Testis (tissue), 2 donors: ENCODE measurements around the gene NAGLU.

Experiments used
- POLR2A ChIP-seq: fragments of 450-650 bp; IDR thresholded peaks from one replicate; pipeline ENCODE4 v1.6.1; 2017; ENCODE audit warnings: antibody characterized with exemption, mild to moderate bottlenecking, moderate library complexity
- TF ChIP-seq, protein P1 (sequence below), 3 experiments: fragments of 450-650 bp in 2 of 3; fragments of 200-600 bp in 1 of 3; sonication (generic) in 1 of 3; IDR thresholded peaks; one replicate each; pipeline ENCODE4 v1.5.1; 2016 to 2019; ENCODE audit warnings: antibody characterized with exemption in 3 of 3, mild to moderate bottlenecking in 2 of 3, moderate library complexity in 1 of 3

DNA sequence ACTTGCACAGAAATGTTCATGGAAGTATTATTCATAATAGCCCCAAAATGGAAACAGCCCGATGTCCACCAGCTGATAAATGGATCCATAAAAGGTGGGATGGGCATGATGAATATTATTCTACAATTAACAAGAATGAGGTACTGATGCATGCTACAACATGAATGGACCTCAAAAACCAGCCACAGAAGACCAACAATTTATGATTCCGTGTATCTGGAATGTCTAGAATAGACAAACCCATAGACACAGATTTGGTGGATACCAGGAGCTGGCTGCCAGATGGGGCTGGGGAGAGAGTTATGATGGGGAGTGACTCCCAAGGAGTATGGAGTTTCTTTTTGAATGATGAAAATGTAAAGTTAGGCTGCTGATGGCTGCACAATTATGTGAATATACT is 10.8 kb upstream of the NAGLU start:
- TF ChIP-seq, protein P1, sequence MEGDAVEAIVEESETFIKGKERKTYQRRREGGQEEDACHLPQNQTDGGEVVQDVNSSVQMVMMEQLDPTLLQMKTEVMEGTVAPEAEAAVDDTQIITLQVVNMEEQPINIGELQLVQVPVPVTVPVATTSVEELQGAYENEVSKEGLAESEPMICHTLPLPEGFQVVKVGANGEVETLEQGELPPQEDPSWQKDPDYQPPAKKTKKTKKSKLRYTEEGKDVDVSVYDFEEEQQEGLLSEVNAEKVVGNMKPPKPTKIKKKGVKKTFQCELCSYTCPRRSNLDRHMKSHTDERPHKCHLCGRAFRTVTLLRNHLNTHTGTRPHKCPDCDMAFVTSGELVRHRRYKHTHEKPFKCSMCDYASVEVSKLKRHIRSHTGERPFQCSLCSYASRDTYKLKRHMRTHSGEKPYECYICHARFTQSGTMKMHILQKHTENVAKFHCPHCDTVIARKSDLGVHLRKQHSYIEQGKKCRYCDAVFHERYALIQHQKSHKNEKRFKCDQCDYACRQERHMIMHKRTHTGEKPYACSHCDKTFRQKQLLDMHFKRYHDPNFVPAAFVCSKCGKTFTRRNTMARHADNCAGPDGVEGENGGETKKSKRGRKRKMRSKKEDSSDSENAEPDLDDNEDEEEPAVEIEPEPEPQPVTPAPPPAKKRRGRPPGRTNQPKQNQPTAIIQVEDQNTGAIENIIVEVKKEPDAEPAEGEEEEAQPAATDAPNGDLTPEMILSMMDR (IDR thresholded peaks at IDR 0.05), result no peak
- no peak for TF ChIP-seq POLR2A
